Measurements from ENCODE around the gene DSP.

Gene DSP

GRCh38 chr6:7541175-7542064 is at the start of gene DSP:
Gene DSP, plus strand, starts transcription at chr6:7541671. Its CDS starts 245 bp downstream, at chr6:7541916.
- DNase-seq = no peak

GRCh38 chr6:7493866-7494265 is 47.6 kb upstream of the DSP start:
- DNase-seq = no peak

GRCh38 chr6:7494638-7495037 is 46.8 kb upstream of the DSP start:
- no peak for DNase-seq

- DNase-seq = no peak
These were observed 45.1 kb upstream of the DSP start for GRCh38 chr6:7496266-7496875.

GRCh38 chr6:7500752-7501282 is 40.7 kb upstream of the DSP start:
- no peak for DNase-seq

GRCh38 chr6:7502743-7503142 is 38.7 kb upstream of the DSP start:
- DNase-seq = no peak

GRCh38 chr6:7504041-7504440 is 37.4 kb upstream of the DSP start:
- DNase-seq = no peak

GRCh38 chr6:7505189-7505699 is 36.2 kb upstream of the DSP start:
- DNase-seq = no peak

- DNase-seq = no peak
These were observed 33.9 kb upstream of the DSP start for GRCh38 chr6:7507600-7507999.

- no peak for DNase-seq
These were observed 29.2 kb upstream of the DSP start for GRCh38 chr6:7512320-7512719.

GRCh38 chr6:7513529-7513928 is 27.9 kb upstream of the DSP start:
- DNase-seq = no peak

GRCh38 chr6:7515363-7515762 is 26.1 kb upstream of the DSP start:
- DNase-seq = no peak

- DNase-seq = no peak
These were observed 22.6 kb upstream of the DSP start for GRCh38 chr6:7518877-7519276.

- DNase-seq = no peak
These were observed 18.6 kb upstream of the DSP start for GRCh38 chr6:7522873-7523272.

GRCh38 chr6:7523922-7524321 is 17.5 kb upstream of the DSP start:
- DNase-seq = no peak

GRCh38 chr6:7526755-7527154 is 14.7 kb upstream of the DSP start:
- DNase-seq = no peak

GRCh38 chr6:7528565-7528964 is 12.9 kb upstream of the DSP start:
- no peak for DNase-seq

- DNase-seq = no peak
These were observed 12.3 kb upstream of the DSP start for GRCh38 chr6:7529141-7529540.

- no peak for DNase-seq
These were observed 9.2 kb upstream of the DSP start for GRCh38 chr6:7532232-7532631.

GRCh38 chr6:7532821-7533220 is 8.7 kb upstream of the DSP start:
- DNase-seq = no peak

GRCh38 chr6:7534192-7534591 is 7.3 kb upstream of the DSP start:
- DNase-seq = no peak

GRCh38 chr6:7535498-7535897 is 6.0 kb upstream of the DSP start:
- no peak for DNase-seq

- no peak for DNase-seq
These were observed 3.8 kb upstream of the DSP start for GRCh38 chr6:7537565-7538174.

- DNase-seq = no peak
These were observed 3.0 kb upstream of the DSP start for GRCh38 chr6:7538484-7538883.

Data from CD4-positive, alpha-beta T cell treated with Interferon gamma for 1 hour (primary cell).